Endothelial cell of umbilical vein (primary cell): ENCODE data around the gene HAX1. TPM values are rescaled to one million over a fixed set of nuclear protein-coding genes. Genes with fewer than 3 reads are reported as not detected.
"Not testable (repeated sequence)": the region's sequence is repeated elsewhere in the genome, so short reads cannot be mapped to it uniquely, and the experiment has no call there.

Experiments
- BruUV-seq: library from RNA; stranded (reverse); fragments of 400-500 nt; replicated peaks from 2 replicates; lab custom pipeline; 2021; lab: Mats Ljungman, UMichigan
- CTCF ChIA-PET: fragments of 300-600, 350-600 bp; sonication (Branson Sonifier 250); formaldehyde crosslinking; loops from one replicate; lab custom pipeline; 2021; ENCODE audit warnings: antibody characterized with exemption, inconsistent platforms; lab: Charles Lee
- POLR2A ChIA-PET: fragments of 300-600, 350-600 bp; sonication (Branson Sonifier 250); formaldehyde crosslinking; loops from one replicate; lab custom pipeline; 2021; ENCODE audit warnings: antibody characterized with exemption, inconsistent platforms; lab: Charles Lee
- DNase-seq: peaks from one replicate; pipeline ENCODE4 v3.0.0-alpha.2; 2011; ENCODE audit warnings: low read depth, low spot score
- FAIRE-seq: peaks from 2 replicates; lab custom pipeline; 2011; peaks lifted over from hg19 to GRCh38; lab: Jason Lieb, UNC
- H2AFZ ChIP-seq: 2 replicates; pipeline ENCODE4 v1.6.0; 2012; ENCODE audit warnings: low read depth, low read length, control low read depth, inconsistent platforms
- H3K27ac ChIP-seq: 2 replicates; pipeline ENCODE4 v1.5.1; 2011; ENCODE audit warnings: low read depth, mild to moderate bottlenecking, control low read depth, low read length, moderate library complexity; ENCODE audit not compliant: insufficient read depth
- H3K27me3 ChIP-seq, 2 experiments: 2 replicates each; pipeline versions ENCODE4 v1.6.0 to v1.6.1; 2011; ENCODE audit warnings: low read length in 2 of 2, mixed read lengths in 1 of 2; ENCODE audit not compliant: control insufficient read depth in 2 of 2, insufficient read depth in 2 of 2
- H3K36me3 ChIP-seq, 2 experiments: 2 replicates in 1 of 2; 3 replicates in 1 of 2; pipeline ENCODE4 v1.5.1; 2011; ENCODE audit warnings: low read length in 2 of 2, mild to moderate bottlenecking in 1 of 2, moderate library complexity in 1 of 2; ENCODE audit not compliant: control insufficient read depth in 2 of 2, insufficient read depth in 2 of 2; ENCODE audit errors: extremely low read depth in 1 of 2
- H3K4me1 ChIP-seq: 3 replicates; pipeline ENCODE4 v1.5.1; 2011; ENCODE audit warnings: mild to moderate bottlenecking, low read length; ENCODE audit not compliant: control insufficient read depth, insufficient read depth; ENCODE audit errors: extremely low read depth
- H3K4me2 ChIP-seq: 2 replicates; pipeline ENCODE4 v1.6.1; 2011; ENCODE audit warnings: low read length, control low read depth, mixed read lengths; ENCODE audit not compliant: insufficient read depth
- H3K4me3 ChIP-seq, 3 experiments: fragments of 200-600 bp in 1 of 3; sonication (generic), shearing (Covaris generic) in 1 of 3; replicated peaks in 1 of 3; 2 replicates each; pipeline ENCODE4 v1.5.1; 2011 to 2016; ENCODE audit warnings: control low read depth in 3 of 3, low read length in 3 of 3, mild to moderate bottlenecking in 2 of 3, inconsistent platforms in 1 of 3, low read depth in 1 of 3, moderate library complexity in 1 of 3; ENCODE audit not compliant: insufficient read depth in 1 of 3
- H3K79me2 ChIP-seq: 2 replicates; pipeline ENCODE4 v1.6.0; 2012; ENCODE audit warnings: low read length, inconsistent platforms; ENCODE audit not compliant: control insufficient read depth, insufficient read depth
- H3K9ac ChIP-seq: replicated peaks from 2 replicates; pipeline ENCODE3; 2011; ENCODE audit warnings: low read length, control low read depth; ENCODE audit not compliant: insufficient read depth; ENCODE audit errors: extremely low read depth
- H3K9me1 ChIP-seq: replicated peaks from 3 replicates; pipeline ENCODE4 v1.6.0; 2011; ENCODE audit warnings: mild to moderate bottlenecking, low read length; ENCODE audit not compliant: control insufficient read depth, insufficient read depth; ENCODE audit errors: extremely low read depth
- H3K9me3 ChIP-seq: replicated peaks from 2 replicates; pipeline ENCODE4 v1.5.1; 2012; ENCODE audit warnings: low read length, inconsistent platforms; ENCODE audit not compliant: control insufficient read depth, insufficient read depth
- H4K20me1 ChIP-seq: replicated peaks from 2 replicates; pipeline ENCODE3; 2011; ENCODE audit warnings: mild to moderate bottlenecking, low read length; ENCODE audit not compliant: control insufficient read depth, insufficient read depth; ENCODE audit errors: extremely low read depth
- dilution Hi-C: fragments of 300-500 bp; cut with MboI; formaldehyde crosslinking; loops from one replicate; pipeline ENCODE4 v1.15.0; 2019; ENCODE audit warnings: low sequenced_read_pairs; ENCODE audit not compliant: extremely low pct_ligation_motif_present
- intact Hi-C: fragments of 100-400 bp; cut with micrococcal nuclease; formaldehyde crosslinking; loops from one replicate; pipeline ENCODE4 v1.10.0; 2022
- polyA plus RNA-seq, 4 experiments: library from polyadenylated mRNA; depleted of rRNA in 3 of 4; stranded (reverse) in 3 of 4; unstranded in 1 of 4; fragments of >200 nt; gene quantifications; 2 replicates each; pipeline versions ENCODE4 v1.2.1 to v1.2.3, GENCODE V29; 2011 to 2012; ENCODE audit warnings: missing spikeins in 1 of 4
- total RNA-seq: library from RNA; stranded (reverse); gene quantifications from 2 replicates; pipeline ENCODE4 v1.2.3, GENCODE V29; 2021
- TF ChIP-seq, protein P1 (sequence below): IDR thresholded peaks from 2 replicates; pipeline ENCODE4 v1.6.1; 2011; ENCODE audit not compliant: insufficient read depth, insufficient read length
- TF ChIP-seq, protein P2 (sequence below), 2 donors: IDR thresholded peaks; 1 replicate in 1 of 2; 2 replicates in 1 of 2; pipeline ENCODE4 v1.5.1; 2011; ENCODE audit warnings: low read length in 2 of 2, mild to moderate bottlenecking in 2 of 2, moderate library complexity in 2 of 2, control low read depth in 1 of 2, inconsistent platforms in 1 of 2, low read depth in 1 of 2; ENCODE audit not compliant: insufficient read depth in 1 of 2; ENCODE audit errors: extremely low read depth in 1 of 2

Gene HAX1
- total and polyA plus RNA-seq, 2 donors (not counting 3 experiments of a cell fraction or from before 2014, with no cell fraction given), result 78.4 to 95.3 TPM

DNA sequence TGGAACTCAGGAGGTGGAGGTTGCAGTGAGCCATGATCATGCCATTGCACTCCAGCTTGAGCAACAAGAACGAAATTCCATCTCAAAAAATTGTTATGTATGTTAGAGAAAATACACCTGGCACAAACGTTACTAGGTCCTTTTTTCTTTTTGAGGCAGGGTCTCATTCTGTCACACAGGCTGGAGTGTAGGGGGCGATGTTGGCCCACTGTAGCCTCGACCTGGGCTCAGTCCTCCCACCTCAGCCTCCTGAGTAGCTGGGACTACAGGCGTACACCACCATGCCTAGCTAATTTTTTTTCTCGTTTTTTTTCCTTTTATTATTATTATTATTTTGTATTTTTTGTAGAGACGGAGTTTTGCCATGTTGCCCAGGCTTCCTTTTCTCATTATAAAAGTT, 4.4 kb downstream of the HAX1 start:
- Histone ChIP-seq H3K27me3 (no peaks in the 10 kb centered on the region), H3K4me1 (peaks cover 10% of the 10 kb centered on the region), H3K4me2 (no peak overlapping the region), H3K27ac (no peak overlapping the region), H2AFZ (no peak overlapping the region), H4K20me1 (no peaks in the 10 kb centered on the region), H3K9ac (no peak overlapping the region), H3K79me2 (peaks cover 9% of the 10 kb centered on the region), H3K9me3 (no peaks in the 10 kb centered on the region), H3K36me3 (peaks cover 0 to 5% of the 10 kb centered on the region in 2 experiments), H3K4me3 (no peak overlapping the region), H3K9me1 (no peaks in the 10 kb centered on the region)
- intact Hi-C loops (no loop called here), dilution Hi-C loops (no loop called here)
- TF ChIP-seq, protein P1, sequence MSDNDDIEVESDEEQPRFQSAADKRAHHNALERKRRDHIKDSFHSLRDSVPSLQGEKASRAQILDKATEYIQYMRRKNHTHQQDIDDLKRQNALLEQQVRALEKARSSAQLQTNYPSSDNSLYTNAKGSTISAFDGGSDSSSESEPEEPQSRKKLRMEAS, result no peak
- TF ChIP-seq, protein P2, sequence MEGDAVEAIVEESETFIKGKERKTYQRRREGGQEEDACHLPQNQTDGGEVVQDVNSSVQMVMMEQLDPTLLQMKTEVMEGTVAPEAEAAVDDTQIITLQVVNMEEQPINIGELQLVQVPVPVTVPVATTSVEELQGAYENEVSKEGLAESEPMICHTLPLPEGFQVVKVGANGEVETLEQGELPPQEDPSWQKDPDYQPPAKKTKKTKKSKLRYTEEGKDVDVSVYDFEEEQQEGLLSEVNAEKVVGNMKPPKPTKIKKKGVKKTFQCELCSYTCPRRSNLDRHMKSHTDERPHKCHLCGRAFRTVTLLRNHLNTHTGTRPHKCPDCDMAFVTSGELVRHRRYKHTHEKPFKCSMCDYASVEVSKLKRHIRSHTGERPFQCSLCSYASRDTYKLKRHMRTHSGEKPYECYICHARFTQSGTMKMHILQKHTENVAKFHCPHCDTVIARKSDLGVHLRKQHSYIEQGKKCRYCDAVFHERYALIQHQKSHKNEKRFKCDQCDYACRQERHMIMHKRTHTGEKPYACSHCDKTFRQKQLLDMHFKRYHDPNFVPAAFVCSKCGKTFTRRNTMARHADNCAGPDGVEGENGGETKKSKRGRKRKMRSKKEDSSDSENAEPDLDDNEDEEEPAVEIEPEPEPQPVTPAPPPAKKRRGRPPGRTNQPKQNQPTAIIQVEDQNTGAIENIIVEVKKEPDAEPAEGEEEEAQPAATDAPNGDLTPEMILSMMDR (IDR thresholded peaks at IDR 0.05; ENCODE audit: extremely low read depth in 1 of 2, insufficient read depth in 1 of 2, low read depth in 1 of 2, low read length in 2 of 2), result peak in 1 of 2 donors; percentile 25
- ChIA-PET CTCF (interaction anchor here (0.6 to 2.5 kb wide), 6 partner anchors 18 to 270 kb away, joined by 3 to 35 read pairs (median 4); no protein-coding TSS in a partner anchor), POLR2A (no interaction called here)
- DNase-seq (no peak), FAIRE-seq (no peak)
- no TSS peak for BruUV-seq

DNA sequence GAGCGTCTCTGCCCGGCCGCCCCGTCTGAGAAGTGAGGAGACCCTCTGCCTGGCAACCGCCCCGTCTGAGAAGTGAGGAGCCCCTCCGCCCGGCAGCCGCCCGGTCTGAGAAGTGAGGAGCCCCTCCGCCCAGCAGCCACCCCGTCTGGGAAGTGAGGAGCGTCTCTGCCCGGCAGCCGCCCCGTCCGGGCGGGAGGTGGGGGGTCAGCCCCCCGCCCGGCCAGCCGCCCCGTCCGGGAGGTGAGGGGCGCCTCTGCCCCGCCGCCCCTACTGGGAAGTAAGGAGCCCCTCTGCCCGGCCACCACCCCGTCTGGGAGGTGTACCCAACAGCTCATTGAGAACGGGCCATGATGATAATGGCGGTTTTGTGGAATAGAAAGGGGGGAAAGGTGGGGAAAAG, 15.2 kb downstream of the HAX1 start:
- CTCF ChIA-PET, H3K4me3 ChIP-seq, H3K4me2 ChIP-seq, intact Hi-C loops, H3K9ac ChIP-seq, H3K9me1 ChIP-seq, H2AFZ ChIP-seq, H3K36me3 ChIP-seq, dilution Hi-C loops, POLR2A ChIA-PET, DNase-seq, BruUV-seq, H4K20me1 ChIP-seq, FAIRE-seq, H3K4me1 ChIP-seq, H3K27me3 ChIP-seq, H3K79me2 ChIP-seq, H3K9me3 ChIP-seq, H3K27ac ChIP-seq: not testable (repeated sequence)
